Measurements from ENCODE around the gene RIMBP2.

The RIMBP2 gene

GRCh38 chr12:130433834-130434233 is 282.3 kb downstream of the RIMBP2 start:
- no peak for DNase-seq

GRCh38 chr12:130433411-130433810 is 282.7 kb downstream of the RIMBP2 start:
- DNase-seq = no peak

GRCh38 chr12:130431176-130431575 is 284.9 kb downstream of the RIMBP2 start:
- no peak for DNase-seq

GRCh38 chr12:130429656-130430505 is 286.2 kb downstream of the RIMBP2 start:
- no peak for DNase-seq

- DNase-seq = no peak
Observed at GRCh38 chr12:130428116-130428515, 288.0 kb downstream of the RIMBP2 start.

GRCh38 chr12:130427381-130427887 is 288.7 kb downstream of the RIMBP2 start:
- no peak for DNase-seq

GRCh38 chr12:130425698-130426245 is 290.3 kb downstream of the RIMBP2 start:
- DNase-seq = no peak

- no peak for DNase-seq
Observed at GRCh38 chr12:130424858-130425697, 291.0 kb downstream of the RIMBP2 start.

GRCh38 chr12:130423991-130424857 is 291.9 kb downstream of the RIMBP2 start:
- no peak for DNase-seq

GRCh38 chr12:130423136-130423535 is 293.0 kb downstream of the RIMBP2 start:
- DNase-seq = no peak

GRCh38 chr12:130422676-130423075 is 293.4 kb downstream of the RIMBP2 start:
- DNase-seq = no peak

- DNase-seq = no peak
Observed at GRCh38 chr12:130421896-130422295, 294.2 kb downstream of the RIMBP2 start.

GRCh38 chr12:130420071-130420470 is 296.0 kb downstream of the RIMBP2 start:
- DNase-seq = no peak

GRCh38 chr12:130419116-130419515 is 297.0 kb downstream of the RIMBP2 start:
- no peak for DNase-seq

- DNase-seq = no peak
Observed at GRCh38 chr12:130418251-130418650, 297.8 kb downstream of the RIMBP2 start.

GRCh38 chr12:130414381-130414780 is 301.7 kb downstream of the RIMBP2 start:
- DNase-seq = no peak

- DNase-seq = no peak
Observed at GRCh38 chr12:130413909-130414308, 302.2 kb downstream of the RIMBP2 start.

- no peak for DNase-seq
Observed at GRCh38 chr12:130412384-130412783, 303.7 kb downstream of the RIMBP2 start.

- DNase-seq = no peak
Observed at GRCh38 chr12:130405332-130405731, 310.8 kb downstream of the RIMBP2 start.

- peak; percentile 11 for DNase-seq
Observed at GRCh38 chr12:130401703-130402102, 314.4 kb downstream of the RIMBP2 start.

- DNase-seq = no peak
Observed at GRCh38 chr12:130398100-130398848, 317.8 kb downstream of the RIMBP2 start.

- DNase-seq = no peak
Observed at GRCh38 chr12:130396667-130397066, 319.4 kb downstream of the RIMBP2 start.
